PC-3 (cell line): ENCODE data around the gene SLC25A47. TPM values are rescaled to one million over a fixed set of nuclear protein-coding genes. Genes with fewer than 3 reads are reported as not detected.
A peak's percentile ranks its signal among the peaks of the same experiment; 100 is the strongest.

Experiments
- ATAC-seq: fragments of 200-7000 bp; cut with Tn5 transposase; 2 replicates; pipeline ENCODE4 v1.9.1; 2020; ENCODE audit warnings: mild to moderate bottlenecking, moderate library complexity
- BruUV-seq: library from RNA; stranded (reverse); fragments of 400-500 nt; replicated peaks from 2 replicates; lab custom pipeline; 2021; lab: Mats Ljungman, UMichigan
- CTCF ChIA-PET: fragments of 300-600 bp; sonication (Branson Sonifier 250); formaldehyde crosslinking; loops from one replicate; lab custom pipeline; 2022; ENCODE audit warnings: antibody characterized with exemption; lab: Charles Lee
- POLR2A ChIA-PET: fragments of 300-600 bp; sonication (Branson Sonifier 250); formaldehyde crosslinking; loops from one replicate; lab custom pipeline; 2022; ENCODE audit warnings: antibody characterized with exemption; ENCODE audit not compliant: unreplicated experiment; lab: Charles Lee
- DNase-seq: peaks from one replicate; pipeline ENCODE4 v3.0.0-alpha.2; 2015
- H2AFZ ChIP-seq: fragments of 300-600 bp; sonication (generic); 2 replicates; pipeline ENCODE4 v1.6.0; 2016; ENCODE audit warnings: antibody characterized with exemption, low read length
- H3F3A ChIP-seq: fragments of 300-600 bp; sonication (generic); one replicate; pipeline ENCODE4 v1.6.0; 2017; ENCODE audit warnings: antibody characterized with exemption, low read length, control low read depth, mild to moderate bottlenecking; ENCODE audit not compliant: unreplicated experiment
- H3K27ac ChIP-seq: fragments of 300-600 bp; sonication (generic); 2 replicates; pipeline ENCODE4 v1.5.1; 2016; ENCODE audit warnings: mild to moderate bottlenecking, low read length
- H3K27me3 ChIP-seq: fragments of 300-600 bp; sonication (generic); 2 replicates; pipeline ENCODE4 v1.6.1; 2016; ENCODE audit warnings: low read length, mixed read lengths
- H3K36me3 ChIP-seq: fragments of 300-600 bp; sonication (generic); 2 replicates; pipeline ENCODE4 v1.6.1; 2016; ENCODE audit warnings: low read depth, mixed run types, low read length, mixed read lengths
- H3K4me1 ChIP-seq: fragments of 300-600 bp; sonication (generic); 2 replicates; pipeline ENCODE4 v1.5.1; 2016; ENCODE audit warnings: low read length; ENCODE audit not compliant: insufficient read depth
- H3K4me2 ChIP-seq: fragments of 300-600 bp; sonication (generic); 2 replicates; pipeline ENCODE4 v1.6.0; 2016; ENCODE audit warnings: low read length
- H3K4me3 ChIP-seq: fragments of 300-600 bp; sonication (generic); 2 replicates; pipeline ENCODE4 v1.5.1; 2016; ENCODE audit warnings: mild to moderate bottlenecking, low read length, mixed read lengths
- H3K79me2 ChIP-seq: fragments of 300-600 bp; sonication (generic); 2 replicates; pipeline ENCODE4 v1.6.1; 2017; ENCODE audit warnings: low read length, mixed read lengths
- H3K9ac ChIP-seq: fragments of 300-600 bp; sonication (generic); 2 replicates; pipeline ENCODE4 v1.6.0; 2016; ENCODE audit warnings: mild to moderate bottlenecking, low read length
- H3K9me2 ChIP-seq: fragments of 300-600 bp; sonication (generic); replicated peaks from 2 replicates; pipeline ENCODE4 v1.6.1; 2016; ENCODE audit warnings: mixed run types, low read length, mixed read lengths
- H3K9me3 ChIP-seq: fragments of 300-600 bp; sonication (generic); 2 replicates; pipeline ENCODE4 v1.6.1; 2016; ENCODE audit warnings: low read length, mixed read lengths
- H4K20me1 ChIP-seq: fragments of 300-600 bp; sonication (generic); 2 replicates; pipeline ENCODE4 v1.6.1; 2016; ENCODE audit warnings: low read length, mixed read lengths
- CTCF ChIP-seq: fragments of 300-600 bp; sonication (generic); conservative IDR thresholded peaks from 2 replicates; pipeline ENCODE4 v1.5.1; 2017; ENCODE audit warnings: antibody characterized with exemption, low read depth, mild to moderate bottlenecking, low read length
- EZH2 ChIP-seq: fragments of 300-600 bp; sonication (generic); IDR thresholded peaks from one replicate; pipeline ENCODE4 v1.6.1; 2017; ENCODE audit warnings: antibody characterized with exemption, mild to moderate bottlenecking, low read length; ENCODE audit not compliant: unreplicated experiment
- EZH2phosphoT487 ChIP-seq: fragments of 300-600 bp; sonication (generic); IDR thresholded peaks from 2 replicates; pipeline ENCODE4 v1.6.1; 2018; ENCODE audit warnings: mild to moderate bottlenecking, antibody characterized with exemption, low read length, borderline replicate concordance
- intact Hi-C: fragments of 100-400 bp; cut with micrococcal nuclease; formaldehyde crosslinking; loops from 2 replicates; pipeline ENCODE4 v1.9.0; 2023
- total RNA-seq: library from RNA; depleted of rRNA; stranded (reverse); fragments of >200 nt; gene quantifications from 2 replicates; pipeline ENCODE4 v1.2.3, GENCODE V29; 2014

SLC25A47 gene
- total RNA-seq, 1 experiment from 2014 or later = 0.07 TPM

- Histone ChIP-seq H3K27ac (peak overlapping the region; percentile 52; the same call in 1 of the 2 replicates), H3K9me2 (no peaks in the 10 kb centered on the region), H3K36me3 (no peaks in the 10 kb centered on the region), H3K79me2 (peaks cover 14% of the 10 kb centered on the region), H4K20me1 (no peaks in the 10 kb centered on the region), H2AFZ (peak overlapping the region; percentile 96), H3K4me3 (peak overlapping the region; percentile 77), H3K27me3 (no peaks in the 10 kb centered on the region), H3F3A (peaks cover 4% of the 10 kb centered on the region), H3K4me1 (0 out of 2 replicates have a peak, but pooled peaks cover 3% of the 10 kb centered on the region), H3K9me3 (no peaks in the 10 kb centered on the region), H3K9ac (peak overlapping the region; percentile 94), H3K4me2 (peak overlapping the region; percentile 97)
- BruUV-seq = no TSS peak
- DNase-seq (peak; percentile 73), ATAC-seq (peak; percentile 78)
- intact Hi-C loops = loop anchor here (2.0 kb wide), 2 partner anchors 18 to 92 kb away; partner anchors contain the start of gene WDR25
- POLR2A ChIA-PET = no interaction called here
- CTCF ChIA-PET = interaction anchor here (1.3 kb wide), 1 partner anchor 18 kb away, joined by 10 read pairs; no protein-coding TSS in a partner anchor
- TF ChIP-seq CTCF (peak; percentile 81), EZH2phosphoT487 (no peak), EZH2 (no peak)
Observed at GRCh38 chr14:100285021-100285912, 37.9 kb upstream of the SLC25A47 start.

DNA sequence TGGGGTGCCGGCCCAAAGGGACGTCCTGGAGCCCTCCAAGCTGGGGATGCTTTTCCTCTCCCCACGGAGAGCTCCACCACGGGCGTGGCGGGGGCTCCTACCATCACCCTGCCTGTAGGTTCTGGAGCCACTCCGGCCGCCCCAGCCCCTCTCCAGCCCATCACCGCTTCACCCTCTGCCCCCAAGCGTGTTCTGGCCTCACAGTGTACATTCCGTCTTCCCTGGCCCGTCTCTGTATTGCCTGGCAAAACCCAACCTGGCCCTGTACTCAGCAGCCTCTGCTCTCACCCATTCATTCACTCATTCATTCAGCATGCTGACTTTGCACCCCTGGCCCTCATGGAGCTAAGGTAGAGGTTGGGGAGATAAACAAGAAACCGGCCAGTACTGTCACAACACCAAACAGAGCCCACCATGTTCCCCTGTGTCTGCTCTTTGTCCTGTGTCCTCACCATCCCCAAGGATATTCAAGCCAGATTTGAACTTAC, 37.2 kb upstream of the SLC25A47 start:
- Histone ChIP-seq H3K27me3 (no peaks in the 10 kb centered on the region), H3F3A (peaks cover 4% of the 10 kb centered on the region), H3K4me1 (0 out of 2 replicates have a peak, but pooled peaks cover 3% of the 10 kb centered on the region), H3K4me3 (peak overlapping the region; percentile 77), H3K4me2 (peak overlapping the region; percentile 97), H3K79me2 (peaks cover 9% of the 10 kb centered on the region; the same call in 1 of the 2 replicates), H3K9ac (peak overlapping the region; percentile 94), H3K9me2 (no peaks in the 10 kb centered on the region), H3K36me3 (no peaks in the 10 kb centered on the region), H3K9me3 (no peaks in the 10 kb centered on the region), H4K20me1 (no peaks in the 10 kb centered on the region), H3K27ac (no peak overlapping the region), H2AFZ (peak overlapping the region; percentile 96; the same call in 1 of the 2 replicates)
- ChIA-PET POLR2A (no interaction called here), CTCF (no interaction called here)
- DNase-seq (no peak), ATAC-seq (no peak)
- BruUV-seq = no TSS peak
- intact Hi-C loops = loop anchor here (2.0 kb wide), 2 partner anchors 17 to 91 kb away; partner anchors contain the start of gene WDR25
- TF ChIP-seq CTCF = peak; percentile 21; the same call in 1 of the 2 replicates
- no peak for TF ChIP-seq EZH2
